ENCODE measurements around the gene ENTPD7. TPM values are rescaled to one million over a fixed set of nuclear protein-coding genes. Genes with fewer than 3 reads are reported as not detected.

ENTPD7 gene
- total RNA-seq, 1 donor from 2014 or later, result 7.9 TPM

- no peak for DNase-seq
- Histone ChIP-seq H3K36me3 (peaks cover 5% of the 10 kb centered on the region), H3K9me3 (no peaks in the 10 kb centered on the region), H3K27me3 (no peaks in the 10 kb centered on the region), H3K4me1 (peaks cover 9% of the 10 kb centered on the region), H3K27ac (no peak overlapping the region), H3K4me3 (no peak overlapping the region)
- no peak for TF ChIP-seq CTCF (IDR thresholded peaks at IDR 0.05)
- intact Hi-C loops (cut with DNase I), result no loop called here
- ATAC-seq, result no peak
These were observed 15.5 kb downstream of the ENTPD7 start for GRCh38 chr10:99674762-99675161.

GRCh38 chr10:99676426-99676825 lies 17.1 kb downstream of the ENTPD7 start:
- Histone ChIP-seq H3K4me1 (peaks cover 9% of the 10 kb centered on the region), H3K4me3 (no peak overlapping the region), H3K9me3 (no peaks in the 10 kb centered on the region), H3K27me3 (no peaks in the 10 kb centered on the region), H3K27ac (no peak overlapping the region), H3K36me3 (peaks cover 20% of the 10 kb centered on the region)
- intact Hi-C loops (cut with DNase I), result no loop called here
- no peak for TF ChIP-seq CTCF (IDR thresholded peaks at IDR 0.05)
- no peak for DNase-seq
- no peak for ATAC-seq

GRCh38 chr10:99676895-99677294 lies 17.6 kb downstream of the ENTPD7 start:
- TF ChIP-seq CTCF (IDR thresholded peaks at IDR 0.05), result no peak
- H3K27me3 ChIP-seq, result no peaks in the 10 kb centered on the region
- no peaks in the 10 kb centered on the region for H3K9me3 ChIP-seq
- DNase-seq (no peak), ATAC-seq (no peak)
- H3K27ac ChIP-seq, result peak overlapping the region; percentile 40
- peaks cover 20% of the 10 kb centered on the region for H3K36me3 ChIP-seq
- H3K4me3 ChIP-seq, result no peak overlapping the region
- intact Hi-C loops (cut with DNase I), result no loop called here
- peaks cover 9% of the 10 kb centered on the region for H3K4me1 ChIP-seq

- peaks cover 9% of the 10 kb centered on the region for H3K4me1 ChIP-seq
- no peaks in the 10 kb centered on the region for H3K9me3 ChIP-seq
- no peak overlapping the region for H3K27ac ChIP-seq
- intact Hi-C loops (cut with DNase I), result no loop called here
- peaks cover 25% of the 10 kb centered on the region for H3K36me3 ChIP-seq
- no peak for ATAC-seq
- no peak for TF ChIP-seq CTCF (IDR thresholded peaks at IDR 0.05)
- H3K4me3 ChIP-seq, result no peak overlapping the region
- no peak for DNase-seq
- no peaks in the 10 kb centered on the region for H3K27me3 ChIP-seq
These were observed 19.6 kb downstream of the ENTPD7 start for GRCh38 chr10:99678921-99679320.

GRCh38 chr10:99681553-99681952 lies 22.2 kb downstream of the ENTPD7 start:
- no peak for TF ChIP-seq CTCF (IDR thresholded peaks at IDR 0.05)
- ATAC-seq (no peak), DNase-seq (no peak)

GRCh38 chr10:99682032-99682431 lies 22.7 kb downstream of the ENTPD7 start:
- no peak for DNase-seq
- intact Hi-C loops (cut with DNase I), result no loop called here
- Histone ChIP-seq H3K4me3 (no peak overlapping the region), H3K9me3 (no peaks in the 10 kb centered on the region), H3K27ac (peak overlapping the region; percentile 12), H3K4me1 (no peaks in the 10 kb centered on the region), H3K36me3 (peaks cover 25% of the 10 kb centered on the region), H3K27me3 (no peaks in the 10 kb centered on the region)
- TF ChIP-seq CTCF (IDR thresholded peaks at IDR 0.05), result no peak
- no peak for ATAC-seq

More at GRCh38 chr10:99681553-99681952, 22.2 kb downstream of the ENTPD7 start:
- H3K27ac ChIP-seq, result no peak overlapping the region
- no peaks in the 10 kb centered on the region for H3K9me3 ChIP-seq
- H3K4me1 ChIP-seq, result no peaks in the 10 kb centered on the region
- H3K36me3 ChIP-seq, result peaks cover 25% of the 10 kb centered on the region
- intact Hi-C loops (cut with DNase I), result no loop called here
- no peak overlapping the region for H3K4me3 ChIP-seq
- no peaks in the 10 kb centered on the region for H3K27me3 ChIP-seq
